H9 (cell line): Measurements from ENCODE around the gene PHF21A. TPM values are rescaled to one million over a fixed set of nuclear protein-coding genes. Genes with fewer than 3 reads are reported as not detected.

Experiments used
- DNase-seq: peaks from one replicate; pipeline ENCODE4 v3.0.0-alpha.2; 2017
- H2AFZ ChIP-seq: one replicate; pipeline ENCODE4 v1.6.1; 2013; ENCODE audit warnings: mild to moderate bottlenecking, low read length, control low read depth, moderate library complexity
- H2AK5ac ChIP-seq: 2 replicates; pipeline ENCODE4 v1.6.1; 2013; ENCODE audit warnings: low read length, control low read depth, mixed read lengths; ENCODE audit not compliant: insufficient read length
- H2BK120ac ChIP-seq: one replicate; pipeline ENCODE4 v1.6.1; 2013; ENCODE audit warnings: low read depth, mild to moderate bottlenecking, low read length, control low read depth, inconsistent platforms; ENCODE audit not compliant: poor library complexity, severe bottlenecking
- H2BK12ac ChIP-seq: 2 replicates; pipeline ENCODE4 v1.6.1; 2013; ENCODE audit warnings: low read length, control low read depth, mixed read lengths, low read depth; ENCODE audit not compliant: insufficient read length
- H2BK15ac ChIP-seq: 2 replicates; pipeline ENCODE4 v1.6.1; 2013; ENCODE audit warnings: low read depth, low read length, control low read depth
- H2BK20ac ChIP-seq: one replicate; pipeline ENCODE4 v1.6.1; 2013; ENCODE audit warnings: low read depth, mild to moderate bottlenecking, low read length, control low read depth, inconsistent platforms; ENCODE audit not compliant: poor library complexity, severe bottlenecking
- H2BK5ac ChIP-seq: 2 replicates; pipeline ENCODE4 v1.6.1; 2013; ENCODE audit warnings: low read length, control low read depth, mixed read lengths; ENCODE audit not compliant: insufficient read length
- H3K14ac ChIP-seq: 2 replicates; pipeline ENCODE4 v1.6.1; 2013; ENCODE audit warnings: low read length, control low read depth; ENCODE audit not compliant: insufficient read depth
- H3K18ac ChIP-seq: 2 replicates; pipeline ENCODE4 v1.6.1; 2013; ENCODE audit warnings: low read depth, mild to moderate bottlenecking, mixed read lengths, low read length, control low read depth; ENCODE audit not compliant: insufficient read length
- H3K23ac ChIP-seq: 2 replicates; pipeline ENCODE4 v1.6.1; 2013; ENCODE audit warnings: low read length, control low read depth, mixed read lengths, low read depth; ENCODE audit not compliant: insufficient read length
- H3K23me2 ChIP-seq: 2 replicates; pipeline ENCODE4 v1.6.1; 2013; ENCODE audit warnings: low read depth, mild to moderate bottlenecking, mixed read lengths, low read length, control low read depth; ENCODE audit not compliant: insufficient read length, poor library complexity, severe bottlenecking
- H3K27ac ChIP-seq: 2 replicates; pipeline ENCODE4 v1.5.1; 2013; ENCODE audit warnings: low read length, control low read depth, mixed read lengths, low read depth; ENCODE audit not compliant: insufficient read length
- H3K27me3 ChIP-seq: 2 replicates; pipeline ENCODE4 v1.6.1; 2013; ENCODE audit warnings: low read length, control low read depth, inconsistent platforms; ENCODE audit not compliant: insufficient read depth
- H3K4ac ChIP-seq: 2 replicates; pipeline ENCODE4 v1.6.1; 2013; ENCODE audit warnings: low read depth, mild to moderate bottlenecking, control low read depth, inconsistent platforms, low read length, moderate library complexity
- H3K4me1 ChIP-seq: 2 replicates; pipeline ENCODE4 v1.6.1; 2013; ENCODE audit warnings: low read length, control low read depth, inconsistent platforms; ENCODE audit not compliant: insufficient read depth
- H3K4me2 ChIP-seq: 2 replicates; pipeline ENCODE4 v1.6.1; 2013; ENCODE audit warnings: low read length, control low read depth, mixed read lengths; ENCODE audit not compliant: insufficient read length, insufficient read depth
- H3K56ac ChIP-seq: 2 replicates; pipeline ENCODE4 v1.6.1; 2013; ENCODE audit warnings: low read depth, mild to moderate bottlenecking, mixed read lengths, low read length, control low read depth; ENCODE audit not compliant: insufficient read length
- H3K79me1 ChIP-seq: 2 replicates; pipeline ENCODE4 v1.6.1; 2013; ENCODE audit warnings: low read depth, mild to moderate bottlenecking, moderate library complexity, low read length, control low read depth, inconsistent platforms; ENCODE audit not compliant: insufficient read depth, poor library complexity, severe bottlenecking
- H3K79me2 ChIP-seq: 2 replicates; pipeline ENCODE4 v1.6.1; 2013; ENCODE audit warnings: low read length, control low read depth, inconsistent platforms; ENCODE audit not compliant: insufficient read depth
- H3K9ac ChIP-seq: 2 replicates; pipeline ENCODE4 v1.6.1; 2013; ENCODE audit warnings: low read length, control low read depth, mixed read lengths; ENCODE audit not compliant: insufficient read length; ENCODE audit errors: extremely low read depth
- H3K9me3 ChIP-seq: one replicate; pipeline ENCODE4 v1.6.1; 2013; ENCODE audit warnings: low read depth, low read length, inconsistent platforms; ENCODE audit not compliant: control insufficient read depth
- H3T11ph ChIP-seq: one replicate; pipeline ENCODE4 v1.6.1; 2013; ENCODE audit warnings: mild to moderate bottlenecking, low read length, control low read depth, inconsistent platforms
- H4K20me1 ChIP-seq: one replicate; pipeline ENCODE4 v1.6.1; 2013; ENCODE audit not compliant: control insufficient read depth, insufficient read length, insufficient read depth
- H4K5ac ChIP-seq: 2 replicates; pipeline ENCODE4 v1.6.1; 2013; ENCODE audit warnings: low read depth, mild to moderate bottlenecking, mixed read lengths, low read length, control low read depth; ENCODE audit not compliant: insufficient read length
- H4K8ac ChIP-seq: replicated peaks from 2 replicates; pipeline ENCODE4 v1.6.1; 2013; ENCODE audit warnings: low read length, control low read depth, mixed read lengths, low read depth; ENCODE audit not compliant: insufficient read length
- H4K91ac ChIP-seq: 2 replicates; pipeline ENCODE4 v1.6.1; 2013; ENCODE audit warnings: low read depth, mild to moderate bottlenecking, moderate library complexity, mixed read lengths, low read length, control low read depth; ENCODE audit not compliant: insufficient read length
- H3K27ac Mint-ChIP-seq, 3 experiments: 2 replicates in 2 of 3; 3 replicates in 1 of 3; pipeline ENCODE4 v1.8.0; 2020 to 2021; ENCODE audit warnings: mixed read lengths in 3 of 3, mild to moderate bottlenecking in 1 of 3, moderate library complexity in 1 of 3
- H3K27me3 Mint-ChIP-seq: 2 replicates; pipeline ENCODE4 v1.8.0; 2021; ENCODE audit warnings: low read depth, mild to moderate bottlenecking, moderate library complexity, mixed read lengths
- H3K36me3 Mint-ChIP-seq, 3 experiments: 2 replicates in 2 of 3; 3 replicates in 1 of 3; pipeline ENCODE4 v1.8.0; 2020 to 2021; ENCODE audit warnings: low read depth in 3 of 3, mixed read lengths in 3 of 3; ENCODE audit not compliant: insufficient read depth in 1 of 3
- H3K4me1 Mint-ChIP-seq, 2 experiments: 2 replicates each; pipeline ENCODE4 v1.8.0; 2020; ENCODE audit warnings: mixed read lengths in 2 of 2
- H3K4me3 Mint-ChIP-seq, 2 experiments: 2 replicates in 1 of 2; 3 replicates in 1 of 2; pipeline ENCODE4 v1.8.0; 2020 to 2021; ENCODE audit warnings: mild to moderate bottlenecking in 2 of 2, mixed read lengths in 2 of 2, moderate library complexity in 1 of 2
- H3K9me3 Mint-ChIP-seq, 2 experiments: 2 replicates in 1 of 2; 3 replicates in 1 of 2; pipeline ENCODE4 v1.8.0; 2020; ENCODE audit warnings: mild to moderate bottlenecking in 2 of 2, mixed read lengths in 2 of 2, moderate library complexity in 1 of 2
- CTCF ChIP-seq: fragments of 200-600 bp; sonication (generic); conservative IDR thresholded peaks from 3 replicates; pipeline ENCODE4 v1.8.0; 2021; ENCODE audit warnings: antibody characterized with exemption, mild to moderate bottlenecking
- WGBS: extraction: QIAGEN DNeasy Blood & Tissue Kit; methylation state at CpG from one replicate; pipeline ENCODE4 v1.1.7; 2013; ENCODE audit warnings: missing lambda C conversion rate, low lambda C conversion rate, mixed read lengths; ENCODE audit not compliant: insufficient read length; ENCODE audit errors: extremely low coverage; 5-methylcytosine and 5-hydroxymethylcytosine counted together
- total RNA-seq: library from RNA; stranded (reverse); gene quantifications from 2 replicates; pipeline ENCODE4 v1.2.1, GENCODE V29; 2021

PHF21A gene
- total RNA-seq, 1 experiment from 2014 or later: 33.8 TPM

- Mint-ChIP-seq H3K4me1 (no peaks in the 10 kb centered on the region), H3K4me3 (no peak overlapping the region), H3K9me3 (no peaks in the 10 kb centered on the region), H3K27ac (peak overlapping the region in 1 of 3 experiments; percentile 73; a peak in 1 of 7 replicates), H3K27me3 (no peaks in the 10 kb centered on the region), H3K36me3 (peaks cover 9 to 68% (median 34%) of the 10 kb centered on the region in 3 experiments; a peak in 5 of 7 replicates)
- Histone ChIP-seq H3K18ac (no peak overlapping the region), H4K91ac (no peak overlapping the region), H3K9ac (no peak overlapping the region), H2BK120ac (no peak overlapping the region), H3K27me3 (no peaks in the 10 kb centered on the region), H3K56ac (no peak overlapping the region), H3K4me2 (no peak overlapping the region), H4K8ac (no peak overlapping the region), H3K23me2 (no peaks in the 10 kb centered on the region), H2BK12ac (no peak overlapping the region), H2BK5ac (no peak overlapping the region), H3T11ph (no peak overlapping the region), H2AK5ac (no peak overlapping the region), H3K79me1 (no peaks in the 10 kb centered on the region), H3K27ac (no peak overlapping the region), H2BK20ac (no peak overlapping the region), H4K20me1 (no peaks in the 10 kb centered on the region), H3K4me1 (no peaks in the 10 kb centered on the region), H3K14ac (no peak overlapping the region), H2BK15ac (no peak overlapping the region), H3K4ac (no peak overlapping the region), H2AFZ (no peak overlapping the region), H3K79me2 (no peaks in the 10 kb centered on the region), H3K23ac (no peak overlapping the region), H3K9me3 (no peaks in the 10 kb centered on the region), H4K5ac (no peak overlapping the region)
- no peak for DNase-seq
- TF ChIP-seq CTCF: no peak
- WGBS: no CpG with 5 or more reads among the region's 3 CpGs
These were observed 172.9 kb downstream of the PHF21A start for GRCh38 chr11:45948356-45948755.
